ENCODE data around the gene UBA52.

The UBA52 gene

GRCh38 chr19:18606281-18607225, 34.9 kb downstream of the UBA52 start, which contains the start of gene CRLF1:
Gene CRLF1 (minus strand): TSS chr19:18606799. CDS start chr19:18606656, 143 bp downstream.
- Histone ChIP-seq H3K4me1 (ENCODE audit: control insufficient read depth, low read length) (peaks cover 6% of the 10 kb centered on the region; the same call in 1 of the 2 replicates), H3K79me2 (ENCODE audit: control insufficient read depth, low read length) (no peaks in the 10 kb centered on the region), H4K20me1 (ENCODE audit: control insufficient read depth, insufficient read depth, low read depth, low read length) (no peaks in the 10 kb centered on the region), H3K27me3 (ENCODE audit: control insufficient read depth, low read length) (peaks cover 84% of the 10 kb centered on the region), H3K4me2 (ENCODE audit: low read length) (no peak within 1 kb of the TSS), H3K9me3 (ENCODE audit: control insufficient read depth, insufficient read depth, low read length) (no peaks in the 10 kb centered on the region), H3K27ac (ENCODE audit: low read depth, low read length) (no peak within 1 kb of the TSS), H3K9me2 (replicated peaks; ENCODE audit: control insufficient read depth, low read length) (no peaks in the 10 kb centered on the region), H3F3A (ENCODE audit: control insufficient read depth, insufficient read depth) (no peaks in the 10 kb centered on the region), H3K4me3 (ENCODE audit: low read length) (no peak within 1 kb of the TSS), H3K36me3 (ENCODE audit: control insufficient read depth, low read length) (no peaks in the 10 kb centered on the region)
- peak; percentile 69; the same call in 1 of the 2 replicates for TF ChIP-seq EZH2phosphoT487 (IDR thresholded peaks at IDR 0.05; ENCODE audit: borderline replicate concordance, low read length)
- TF ChIP-seq CTCF (IDR thresholded peaks at IDR 0.05; ENCODE audit: low read depth, low read length, poor library complexity, severe bottlenecking) = no peak

- Histone ChIP-seq H3K4me1 (ENCODE audit: control insufficient read depth, low read length) (peaks cover 15% of the 10 kb centered on the region), H3K27ac (ENCODE audit: low read depth, low read length) (no peak overlapping the region), H3F3A (ENCODE audit: control insufficient read depth, insufficient read depth) (no peaks in the 10 kb centered on the region), H3K9me2 (replicated peaks; ENCODE audit: control insufficient read depth, low read length) (no peaks in the 10 kb centered on the region), H3K27me3 (ENCODE audit: control insufficient read depth, low read length) (peaks cover 87% of the 10 kb centered on the region), H4K20me1 (ENCODE audit: control insufficient read depth, insufficient read depth, low read depth, low read length) (no peaks in the 10 kb centered on the region), H3K36me3 (ENCODE audit: control insufficient read depth, low read length) (no peaks in the 10 kb centered on the region), H3K4me3 (ENCODE audit: low read length) (no peak overlapping the region), H3K9me3 (ENCODE audit: control insufficient read depth, insufficient read depth, low read length) (no peaks in the 10 kb centered on the region), H3K79me2 (ENCODE audit: control insufficient read depth, low read length) (no peaks in the 10 kb centered on the region), H3K4me2 (ENCODE audit: low read length) (no peak overlapping the region)
- TF ChIP-seq EZH2phosphoT487 (IDR thresholded peaks at IDR 0.05; ENCODE audit: borderline replicate concordance, low read length) (peak; percentile 93; the same call in 1 of the 2 replicates), CTCF (IDR thresholded peaks at IDR 0.05; ENCODE audit: low read depth, low read length, poor library complexity, severe bottlenecking) (no peak)
These were observed 35.8 kb downstream of the UBA52 start for GRCh38 chr19:18607226-18608101.

- H3K36me3 ChIP-seq (ENCODE audit: control insufficient read depth, low read length) = no peaks in the 10 kb centered on the region
- peaks cover 90% of the 10 kb centered on the region for H3K27me3 ChIP-seq (ENCODE audit: control insufficient read depth, low read length)
- no peak overlapping the region for H3K4me3 ChIP-seq (ENCODE audit: low read length)
- H4K20me1 ChIP-seq (ENCODE audit: control insufficient read depth, insufficient read depth, low read depth, low read length) = no peaks in the 10 kb centered on the region
- H3K79me2 ChIP-seq (ENCODE audit: control insufficient read depth, low read length) = no peaks in the 10 kb centered on the region
- no peak overlapping the region for H3K27ac ChIP-seq (ENCODE audit: low read depth, low read length)
- no peak overlapping the region for H3K4me2 ChIP-seq (ENCODE audit: low read length)
- peaks cover 21% of the 10 kb centered on the region for H3K4me1 ChIP-seq (ENCODE audit: control insufficient read depth, low read length)
- TF ChIP-seq EZH2phosphoT487 (IDR thresholded peaks at IDR 0.05; ENCODE audit: borderline replicate concordance, low read length) (no peak), CTCF (IDR thresholded peaks at IDR 0.05; ENCODE audit: low read depth, low read length, poor library complexity, severe bottlenecking) (no peak)
- H3K9me2 ChIP-seq (replicated peaks; ENCODE audit: control insufficient read depth, low read length) = no peaks in the 10 kb centered on the region
- no peaks in the 10 kb centered on the region for H3F3A ChIP-seq (ENCODE audit: control insufficient read depth, insufficient read depth)
- H3K9me3 ChIP-seq (ENCODE audit: control insufficient read depth, insufficient read depth, low read length) = no peaks in the 10 kb centered on the region
These were observed 36.6 kb downstream of the UBA52 start for GRCh38 chr19:18608102-18608804.
